ENCODE results near the gene RGPD8.

RGPD8 gene

GRCh38 chr2:112322919-112323318 is 110.5 kb downstream of the RGPD8 start:
- no peak for DNase-seq

- DNase-seq = no peak
These were observed 111.8 kb downstream of the RGPD8 start for GRCh38 chr2:112321375-112322320.
